ENCODE data around the gene FCMR.

Gene FCMR

DNA sequence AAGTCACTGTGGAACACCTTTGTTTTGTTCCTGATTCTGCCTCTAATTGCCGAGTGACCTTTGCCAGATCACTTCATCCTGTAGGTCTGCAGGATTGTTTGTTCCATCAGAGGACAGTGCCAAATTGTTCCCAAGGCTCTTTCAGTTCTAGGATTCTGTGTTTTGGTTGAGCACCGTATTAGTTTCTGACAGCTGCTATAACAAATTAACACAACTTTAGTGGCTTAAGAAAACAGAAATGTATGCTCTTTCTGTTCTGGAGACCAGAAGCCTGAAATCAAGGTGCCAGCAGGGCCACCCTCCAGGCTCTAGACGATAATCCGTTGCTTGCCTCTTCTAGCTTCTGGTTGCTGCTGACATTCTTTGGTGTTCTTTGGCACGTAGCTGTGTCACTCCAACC, 27.9 kb upstream of the FCMR start:
- no peak for ATAC-seq
- TF ChIP-seq ISL1 (CRISPR knock-in tag; IDR thresholded peaks at IDR 0.05) (no peak), SNAI2 (CRISPR knock-in tag; IDR thresholded peaks at IDR 0.05) (no peak), ARNTL (CRISPR knock-in tag; IDR thresholded peaks at IDR 0.05; ENCODE audit: borderline replicate concordance, low read depth) (no peak), ZFP30 (CRISPR knock-in tag; IDR thresholded peaks at IDR 0.05) (no peak), OSR1 (CRISPR knock-in tag; IDR thresholded peaks at IDR 0.05) (no peak), ZFP3 (CRISPR knock-in tag; IDR thresholded peaks at IDR 0.05) (no peak), BACH2 (CRISPR knock-in tag; IDR thresholded peaks at IDR 0.05; ENCODE audit: borderline replicate concordance) (no peak), ZNF565 (CRISPR knock-in tag; conservative IDR thresholded peaks at IDR 0.05; ENCODE audit: low read depth) (no peak), GLIS3 (CRISPR knock-in tag; IDR thresholded peaks at IDR 0.05) (no peak), ZNF8 (CRISPR knock-in tag; IDR thresholded peaks at IDR 0.05) (no peak), TCF4 (CRISPR knock-in tag; IDR thresholded peaks at IDR 0.05; ENCODE audit: borderline replicate concordance) (no peak), ZNF70 (CRISPR knock-in tag; IDR thresholded peaks at IDR 0.05) (no peak), RARB (CRISPR knock-in tag; IDR thresholded peaks at IDR 0.05) (no peak), ESRRG (CRISPR knock-in tag; IDR thresholded peaks at IDR 0.05) (no peak)
- TF ChIP-seq, protein P1, sequence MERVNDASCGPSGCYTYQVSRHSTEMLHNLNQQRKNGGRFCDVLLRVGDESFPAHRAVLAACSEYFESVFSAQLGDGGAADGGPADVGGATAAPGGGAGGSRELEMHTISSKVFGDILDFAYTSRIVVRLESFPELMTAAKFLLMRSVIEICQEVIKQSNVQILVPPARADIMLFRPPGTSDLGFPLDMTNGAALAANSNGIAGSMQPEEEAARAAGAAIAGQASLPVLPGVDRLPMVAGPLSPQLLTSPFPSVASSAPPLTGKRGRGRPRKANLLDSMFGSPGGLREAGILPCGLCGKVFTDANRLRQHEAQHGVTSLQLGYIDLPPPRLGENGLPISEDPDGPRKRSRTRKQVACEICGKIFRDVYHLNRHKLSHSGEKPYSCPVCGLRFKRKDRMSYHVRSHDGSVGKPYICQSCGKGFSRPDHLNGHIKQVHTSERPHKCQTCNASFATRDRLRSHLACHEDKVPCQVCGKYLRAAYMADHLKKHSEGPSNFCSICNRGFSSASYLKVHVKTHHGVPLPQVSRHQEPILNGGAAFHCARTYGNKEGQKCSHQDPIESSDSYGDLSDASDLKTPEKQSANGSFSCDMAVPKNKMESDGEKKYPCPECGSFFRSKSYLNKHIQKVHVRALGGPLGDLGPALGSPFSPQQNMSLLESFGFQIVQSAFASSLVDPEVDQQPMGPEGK (CRISPR knock-in tag; IDR thresholded peaks at IDR 0.05; ENCODE audit: borderline replicate concordance): no peak
- TF ChIP-seq, protein P2, sequence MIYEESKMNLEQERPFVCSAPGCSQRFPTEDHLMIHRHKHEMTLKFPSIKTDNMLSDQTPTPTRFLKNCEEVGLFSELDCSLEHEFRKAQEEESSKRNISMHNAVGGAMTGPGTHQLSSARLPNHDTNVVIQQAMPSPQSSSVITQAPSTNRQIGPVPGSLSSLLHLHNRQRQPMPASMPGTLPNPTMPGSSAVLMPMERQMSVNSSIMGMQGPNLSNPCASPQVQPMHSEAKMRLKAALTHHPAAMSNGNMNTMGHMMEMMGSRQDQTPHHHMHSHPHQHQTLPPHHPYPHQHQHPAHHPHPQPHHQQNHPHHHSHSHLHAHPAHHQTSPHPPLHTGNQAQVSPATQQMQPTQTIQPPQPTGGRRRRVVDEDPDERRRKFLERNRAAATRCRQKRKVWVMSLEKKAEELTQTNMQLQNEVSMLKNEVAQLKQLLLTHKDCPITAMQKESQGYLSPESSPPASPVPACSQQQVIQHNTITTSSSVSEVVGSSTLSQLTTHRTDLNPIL (CRISPR knock-in tag; IDR thresholded peaks at IDR 0.05; ENCODE audit: low read depth): no peak

DNA sequence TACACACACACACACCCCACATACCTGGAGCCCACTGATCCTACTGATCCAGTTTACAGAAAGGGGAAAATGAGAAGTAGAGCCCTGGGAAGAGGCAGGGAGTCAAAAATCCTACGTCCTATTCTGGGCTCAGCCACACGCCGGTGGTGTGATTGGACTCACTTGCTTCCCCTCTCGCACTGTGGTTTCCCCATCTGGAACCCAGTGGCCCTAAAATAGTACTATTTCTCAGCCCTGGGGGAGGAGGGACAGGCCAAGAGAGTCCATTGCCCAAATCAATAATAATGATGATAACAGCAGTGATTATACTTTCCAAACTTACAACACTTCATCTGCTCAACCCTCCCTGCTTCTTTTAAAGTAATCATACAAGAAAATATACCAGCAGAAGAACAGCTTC, 27.5 kb upstream of the FCMR start:
- TF ChIP-seq ARNTL (CRISPR knock-in tag; IDR thresholded peaks at IDR 0.05; ENCODE audit: borderline replicate concordance, low read depth) (no peak), CSDC2 (CRISPR knock-in tag; IDR thresholded peaks at IDR 0.05) (no peak), SNAI2 (CRISPR knock-in tag; IDR thresholded peaks at IDR 0.05) (no peak), ZFP3 (CRISPR knock-in tag; IDR thresholded peaks at IDR 0.05) (no peak), ZFP30 (CRISPR knock-in tag; IDR thresholded peaks at IDR 0.05) (no peak), GLIS3 (CRISPR knock-in tag; IDR thresholded peaks at IDR 0.05) (no peak)
- TF ChIP-seq, protein P3, sequence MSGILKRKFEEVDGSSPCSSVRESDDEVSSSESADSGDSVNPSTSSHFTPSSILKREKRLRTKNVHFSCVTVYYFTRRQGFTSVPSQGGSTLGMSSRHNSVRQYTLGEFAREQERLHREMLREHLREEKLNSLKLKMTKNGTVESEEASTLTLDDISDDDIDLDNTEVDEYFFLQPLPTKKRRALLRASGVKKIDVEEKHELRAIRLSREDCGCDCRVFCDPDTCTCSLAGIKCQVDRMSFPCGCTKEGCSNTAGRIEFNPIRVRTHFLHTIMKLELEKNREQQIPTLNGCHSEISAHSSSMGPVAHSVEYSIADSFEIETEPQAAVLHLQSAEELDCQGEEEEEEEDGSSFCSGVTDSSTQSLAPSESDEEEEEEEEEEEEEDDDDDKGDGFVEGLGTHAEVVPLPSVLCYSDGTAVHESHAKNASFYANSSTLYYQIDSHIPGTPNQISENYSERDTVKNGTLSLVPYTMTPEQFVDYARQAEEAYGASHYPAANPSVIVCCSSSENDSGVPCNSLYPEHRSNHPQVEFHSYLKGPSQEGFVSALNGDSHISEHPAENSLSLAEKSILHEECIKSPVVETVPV (CRISPR knock-in tag; IDR thresholded peaks at IDR 0.05): no peak
- TF ChIP-seq, protein P4, sequence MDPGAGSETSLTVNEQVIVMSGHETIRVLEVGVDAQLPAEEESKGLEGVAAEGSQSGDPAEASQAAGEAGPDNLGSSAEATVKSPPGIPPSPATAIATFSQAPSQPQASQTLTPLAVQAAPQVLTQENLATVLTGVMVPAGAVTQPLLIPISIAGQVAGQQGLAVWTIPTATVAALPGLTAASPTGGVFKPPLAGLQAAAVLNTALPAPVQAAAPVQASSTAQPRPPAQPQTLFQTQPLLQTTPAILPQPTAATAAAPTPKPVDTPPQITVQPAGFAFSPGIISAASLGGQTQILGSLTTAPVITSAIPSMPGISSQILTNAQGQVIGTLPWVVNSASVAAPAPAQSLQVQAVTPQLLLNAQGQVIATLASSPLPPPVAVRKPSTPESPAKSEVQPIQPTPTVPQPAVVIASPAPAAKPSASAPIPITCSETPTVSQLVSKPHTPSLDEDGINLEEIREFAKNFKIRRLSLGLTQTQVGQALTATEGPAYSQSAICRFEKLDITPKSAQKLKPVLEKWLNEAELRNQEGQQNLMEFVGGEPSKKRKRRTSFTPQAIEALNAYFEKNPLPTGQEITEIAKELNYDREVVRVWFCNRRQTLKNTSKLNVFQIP (CRISPR knock-in tag; IDR thresholded peaks at IDR 0.05; ENCODE audit: borderline replicate concordance, low read depth): no peak
- TF ChIP-seq, protein P5, sequence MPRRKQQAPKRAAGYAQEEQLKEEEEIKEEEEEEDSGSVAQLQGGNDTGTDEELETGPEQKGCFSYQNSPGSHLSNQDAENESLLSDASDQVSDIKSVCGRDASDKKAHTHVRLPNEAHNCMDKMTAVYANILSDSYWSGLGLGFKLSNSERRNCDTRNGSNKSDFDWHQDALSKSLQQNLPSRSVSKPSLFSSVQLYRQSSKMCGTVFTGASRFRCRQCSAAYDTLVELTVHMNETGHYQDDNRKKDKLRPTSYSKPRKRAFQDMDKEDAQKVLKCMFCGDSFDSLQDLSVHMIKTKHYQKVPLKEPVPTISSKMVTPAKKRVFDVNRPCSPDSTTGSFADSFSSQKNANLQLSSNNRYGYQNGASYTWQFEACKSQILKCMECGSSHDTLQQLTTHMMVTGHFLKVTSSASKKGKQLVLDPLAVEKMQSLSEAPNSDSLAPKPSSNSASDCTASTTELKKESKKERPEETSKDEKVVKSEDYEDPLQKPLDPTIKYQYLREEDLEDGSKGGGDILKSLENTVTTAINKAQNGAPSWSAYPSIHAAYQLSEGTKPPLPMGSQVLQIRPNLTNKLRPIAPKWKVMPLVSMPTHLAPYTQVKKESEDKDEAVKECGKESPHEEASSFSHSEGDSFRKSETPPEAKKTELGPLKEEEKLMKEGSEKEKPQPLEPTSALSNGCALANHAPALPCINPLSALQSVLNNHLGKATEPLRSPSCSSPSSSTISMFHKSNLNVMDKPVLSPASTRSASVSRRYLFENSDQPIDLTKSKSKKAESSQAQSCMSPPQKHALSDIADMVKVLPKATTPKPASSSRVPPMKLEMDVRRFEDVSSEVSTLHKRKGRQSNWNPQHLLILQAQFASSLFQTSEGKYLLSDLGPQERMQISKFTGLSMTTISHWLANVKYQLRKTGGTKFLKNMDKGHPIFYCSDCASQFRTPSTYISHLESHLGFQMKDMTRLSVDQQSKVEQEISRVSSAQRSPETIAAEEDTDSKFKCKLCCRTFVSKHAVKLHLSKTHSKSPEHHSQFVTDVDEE (CRISPR knock-in tag; IDR thresholded peaks at IDR 0.05): no peak
- TF ChIP-seq, protein P2 (CRISPR knock-in tag; IDR thresholded peaks at IDR 0.05; ENCODE audit: low read depth): no peak
- no peak for ATAC-seq

DNA sequence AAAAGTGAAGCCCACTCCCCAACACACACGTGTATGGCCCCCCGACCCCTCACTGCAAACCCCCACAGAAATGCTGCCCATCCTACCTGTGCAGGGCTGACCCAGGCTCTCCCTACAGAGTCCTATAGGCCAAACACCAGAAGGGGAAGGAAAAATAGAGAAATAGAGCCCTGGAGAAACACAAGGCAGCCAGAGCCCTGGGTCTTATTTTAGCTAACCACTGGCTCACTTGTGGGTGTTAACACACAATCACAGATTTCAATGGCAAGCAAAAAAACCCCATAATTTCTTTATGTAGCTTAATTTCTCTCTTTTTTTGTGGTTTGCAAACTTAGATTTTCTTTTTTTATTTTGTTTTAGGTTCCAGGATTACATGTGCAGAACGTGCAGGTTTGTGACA, 25.5 kb upstream of the FCMR start:
- ATAC-seq: no peak
- no peak for TF ChIP-seq SNAI2 (CRISPR knock-in tag; IDR thresholded peaks at IDR 0.05)
- TF ChIP-seq ISL1 (CRISPR knock-in tag; IDR thresholded peaks at IDR 0.05): no peak
- TF ChIP-seq PPARA (CRISPR knock-in tag; IDR thresholded peaks at IDR 0.05; ENCODE audit: borderline replicate concordance): no peak
- no peak for TF ChIP-seq OSR1 (CRISPR knock-in tag; IDR thresholded peaks at IDR 0.05)
- no peak for TF ChIP-seq ZC3H10 (CRISPR knock-in tag; IDR thresholded peaks at IDR 0.05)
- TF ChIP-seq BACH2 (CRISPR knock-in tag; IDR thresholded peaks at IDR 0.05; ENCODE audit: borderline replicate concordance): no peak
- TF ChIP-seq, protein P4 (CRISPR knock-in tag; IDR thresholded peaks at IDR 0.05; ENCODE audit: borderline replicate concordance, low read depth): no peak
- no peak for TF ChIP-seq CSDC2 (CRISPR knock-in tag; IDR thresholded peaks at IDR 0.05)
- no peak for TF ChIP-seq ZFP30 (CRISPR knock-in tag; IDR thresholded peaks at IDR 0.05)
- TF ChIP-seq, protein P2 (CRISPR knock-in tag; IDR thresholded peaks at IDR 0.05; ENCODE audit: low read depth): no peak
- TF ChIP-seq ESRRG (CRISPR knock-in tag; IDR thresholded peaks at IDR 0.05): no peak
- no peak for TF ChIP-seq ZNF8 (CRISPR knock-in tag; IDR thresholded peaks at IDR 0.05)

Data from SK-N-SH treated with all-trans-retinoic acid at 6 μM for 48 hours (cell line).